GM21786 (cell line): Measurements from ENCODE around the gene TELO2.

ENCODE experiments used
- ATAC-seq: cut with Tn5 transposase; IDR thresholded peaks from one replicate; pipeline ENCODE4 v1.9.1; 2021; ENCODE audit not compliant: unreplicated experiment

TELO2 gene

GRCh38 chr16:1550696-1551095 lies 57.5 kb downstream of the TELO2 start:
- no peak for ATAC-seq

- ATAC-seq = no peak
Measured at GRCh38 chr16:1551166-1551565, 58.0 kb downstream of the TELO2 start.

- ATAC-seq = no peak
Measured at GRCh38 chr16:1552129-1552528, 59.0 kb downstream of the TELO2 start.

- ATAC-seq = no peak
Measured at GRCh38 chr16:1553946-1554825, 61.0 kb downstream of the TELO2 start.

GRCh38 chr16:1554826-1555445 lies 61.8 kb downstream of the TELO2 start:
- no peak for ATAC-seq

- ATAC-seq = no peak
Measured at GRCh38 chr16:1556254-1556653, 63.1 kb downstream of the TELO2 start.

GRCh38 chr16:1557074-1557473 lies 63.9 kb downstream of the TELO2 start:
- no peak for ATAC-seq

GRCh38 chr16:1557576-1557975 lies 64.4 kb downstream of the TELO2 start:
- no peak for ATAC-seq

GRCh38 chr16:1559446-1559975 lies 66.4 kb downstream of the TELO2 start:
- no peak for ATAC-seq
